SKM-1 (cell line): ENCODE results near the gene ELF4.

Experiments
- DNase-seq: peaks from one replicate; lab custom pipeline; 2025; ENCODE audit not compliant: unreplicated experiment; lab: John Stamatoyannopoulos, UW

The ELF4 gene

GRCh38 chrX:130085551-130086446, 24.5 kb downstream of the ELF4 start:
- DNase-seq: no peak

GRCh38 chrX:130084631-130085237, 25.6 kb downstream of the ELF4 start:
- DNase-seq: no peak

GRCh38 chrX:130083656-130084382, 26.5 kb downstream of the ELF4 start:
- DNase-seq: peak; percentile 15

DNA sequence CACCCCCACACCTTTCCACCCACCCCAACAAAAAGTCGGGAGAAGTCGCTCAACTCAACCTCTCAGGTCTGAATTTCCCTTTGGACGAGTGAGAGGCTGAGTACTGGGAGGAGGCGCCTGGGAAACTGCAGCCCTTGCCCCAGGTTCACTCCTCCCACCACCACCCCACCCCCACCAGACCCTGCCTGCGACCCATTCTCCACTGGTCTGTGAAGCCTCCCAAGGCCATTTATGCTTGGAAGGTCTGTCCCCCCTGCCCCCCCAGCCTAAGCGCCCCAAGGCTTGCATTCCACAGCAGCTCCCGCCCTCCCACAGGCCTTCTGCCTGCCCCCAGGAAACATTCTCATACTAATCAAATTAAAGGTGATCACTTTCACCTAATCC, 27.2 kb downstream of the ELF4 start:
- DNase-seq: no peak

GRCh38 chrX:130082244-130083106, 27.8 kb downstream of the ELF4 start:
- peak; percentile 57 for DNase-seq

DNA sequence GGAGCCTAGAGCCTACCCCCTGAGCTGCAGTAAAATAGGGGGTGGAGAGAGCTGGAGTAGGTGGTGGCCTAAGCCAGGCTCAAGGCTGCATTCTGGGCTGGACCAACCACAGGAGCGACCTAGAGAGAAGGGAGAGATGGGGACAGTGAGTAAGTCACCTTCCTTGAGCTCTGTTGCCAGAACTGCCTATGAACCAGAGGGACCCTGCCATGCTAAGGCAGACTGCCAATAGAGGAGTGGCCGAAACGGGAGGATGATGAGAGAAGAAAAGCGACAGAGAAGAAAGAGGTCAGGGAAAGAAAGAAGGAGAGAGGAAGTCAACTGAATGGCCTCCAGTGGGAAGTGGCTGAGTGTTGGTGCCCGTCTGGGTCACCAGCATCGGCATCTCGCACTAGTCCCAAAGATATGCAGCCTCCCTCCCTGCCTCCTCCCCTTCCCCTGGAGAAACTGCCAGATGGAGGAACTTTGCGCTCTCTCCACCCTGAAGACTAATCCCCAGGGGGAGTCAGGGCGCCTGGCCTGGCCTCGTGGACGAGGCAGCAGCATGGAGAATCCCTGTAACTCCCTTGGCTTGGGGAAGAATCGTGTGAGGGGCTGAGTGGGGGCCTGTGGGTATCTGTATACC, 28.8 kb downstream of the ELF4 start:
- no peak for DNase-seq

GRCh38 chrX:130080791-130081367, 29.4 kb downstream of the ELF4 start:
- DNase-seq: no peak

DNA sequence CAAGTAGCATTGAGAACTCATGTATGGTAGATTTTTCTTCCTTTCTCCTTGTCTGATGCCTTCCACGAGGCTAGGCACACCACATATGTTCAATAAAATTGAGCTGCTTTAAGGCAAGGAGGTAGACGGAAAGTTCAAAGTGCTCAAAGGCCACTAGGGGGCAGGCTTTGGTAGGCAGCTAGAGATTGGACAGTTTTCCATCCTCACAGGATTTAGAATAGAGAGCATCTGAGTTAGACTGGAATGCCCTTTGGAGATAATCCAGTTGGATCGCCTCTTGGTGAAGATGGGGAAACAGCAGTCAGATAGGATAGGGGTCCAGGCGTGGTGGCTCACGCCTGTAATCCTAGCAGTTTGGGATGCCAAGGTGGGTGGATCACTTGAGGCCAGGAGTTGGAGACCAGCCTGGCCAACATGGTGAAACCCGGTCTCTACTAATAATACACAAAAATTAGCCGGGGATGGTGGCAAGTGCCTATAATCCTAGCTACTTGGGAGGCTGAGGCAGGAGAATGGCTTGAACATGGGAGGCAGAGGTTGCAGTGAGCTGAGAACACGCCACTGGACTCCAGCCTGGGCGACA, 30.4 kb downstream of the ELF4 start:
- no peak for DNase-seq

DNA sequence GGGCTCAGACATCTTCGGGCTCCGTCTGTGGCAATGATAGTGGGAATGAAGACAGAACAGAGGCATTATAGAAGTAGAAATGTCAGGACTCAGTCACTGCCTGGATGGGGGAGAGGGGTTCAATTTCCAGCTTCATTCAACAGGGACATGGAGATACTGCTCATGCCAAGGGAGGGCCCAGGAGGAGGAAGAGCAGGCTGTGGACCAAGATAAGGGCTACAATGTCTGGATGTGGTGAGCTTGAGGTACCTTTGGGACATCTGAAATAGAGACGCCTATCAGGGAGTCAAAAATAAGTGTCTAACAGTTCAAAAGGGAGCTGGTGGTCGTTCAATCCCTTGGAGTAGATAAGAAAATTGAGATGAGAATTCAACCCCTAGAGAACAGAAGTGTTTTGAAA, 34.5 kb downstream of the ELF4 start:
- no peak for DNase-seq

DNA sequence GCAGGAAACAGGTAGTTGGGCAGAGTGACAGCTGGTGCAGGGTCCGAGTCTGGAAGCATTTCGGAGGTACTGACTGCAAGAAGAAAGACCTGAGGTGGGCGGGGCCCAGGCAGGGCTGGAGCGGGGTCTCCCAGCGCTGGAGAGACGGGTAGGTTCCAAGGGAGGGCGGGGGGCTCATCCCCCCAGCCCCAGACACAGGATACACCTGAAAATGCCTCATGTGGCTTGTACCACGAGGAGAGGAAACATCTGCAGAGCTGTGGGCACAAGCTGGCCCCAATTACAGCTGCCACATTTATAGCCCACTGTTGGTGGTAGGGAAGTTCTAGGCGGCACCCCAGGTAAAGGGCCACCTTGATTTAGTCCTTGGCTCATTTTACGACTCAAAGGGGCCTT, 38.0 kb downstream of the ELF4 start:
- DNase-seq: no peak

DNA sequence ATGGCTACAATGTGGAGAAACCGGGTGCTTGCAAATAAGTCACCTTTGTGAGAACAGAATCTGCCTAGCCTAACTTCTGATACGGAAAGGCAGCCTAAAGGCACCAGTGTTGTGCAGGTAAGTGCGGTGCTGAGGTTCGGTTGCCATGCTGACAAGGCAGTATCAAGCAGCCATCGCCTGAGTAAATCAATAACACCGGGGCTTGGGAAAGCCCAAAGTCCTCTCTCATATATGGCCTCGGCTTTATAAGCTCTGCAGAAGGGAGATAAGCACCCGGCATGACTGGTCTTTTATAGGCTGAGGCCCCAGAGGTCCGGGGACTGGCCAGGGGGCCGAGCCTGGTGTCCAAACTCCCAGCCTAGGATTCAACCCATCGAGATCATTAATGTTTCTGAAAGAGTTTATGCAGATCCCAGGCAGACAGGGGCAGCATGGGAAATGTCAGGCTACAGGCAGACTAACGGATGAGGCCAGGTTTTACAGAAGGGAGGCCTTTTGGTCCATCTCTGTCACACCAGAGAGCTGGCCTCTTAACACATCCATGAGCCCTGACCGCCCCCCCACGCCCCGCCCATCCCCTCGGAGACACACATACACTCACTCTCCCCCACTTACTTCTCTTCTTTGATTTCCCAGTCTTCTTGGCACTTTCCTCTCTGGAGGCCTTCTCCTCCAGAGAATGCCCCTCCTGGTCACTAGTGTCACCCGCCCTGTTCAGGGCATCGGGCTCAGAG, 38.5 kb downstream of the ELF4 start:
- DNase-seq: no peak

DNA sequence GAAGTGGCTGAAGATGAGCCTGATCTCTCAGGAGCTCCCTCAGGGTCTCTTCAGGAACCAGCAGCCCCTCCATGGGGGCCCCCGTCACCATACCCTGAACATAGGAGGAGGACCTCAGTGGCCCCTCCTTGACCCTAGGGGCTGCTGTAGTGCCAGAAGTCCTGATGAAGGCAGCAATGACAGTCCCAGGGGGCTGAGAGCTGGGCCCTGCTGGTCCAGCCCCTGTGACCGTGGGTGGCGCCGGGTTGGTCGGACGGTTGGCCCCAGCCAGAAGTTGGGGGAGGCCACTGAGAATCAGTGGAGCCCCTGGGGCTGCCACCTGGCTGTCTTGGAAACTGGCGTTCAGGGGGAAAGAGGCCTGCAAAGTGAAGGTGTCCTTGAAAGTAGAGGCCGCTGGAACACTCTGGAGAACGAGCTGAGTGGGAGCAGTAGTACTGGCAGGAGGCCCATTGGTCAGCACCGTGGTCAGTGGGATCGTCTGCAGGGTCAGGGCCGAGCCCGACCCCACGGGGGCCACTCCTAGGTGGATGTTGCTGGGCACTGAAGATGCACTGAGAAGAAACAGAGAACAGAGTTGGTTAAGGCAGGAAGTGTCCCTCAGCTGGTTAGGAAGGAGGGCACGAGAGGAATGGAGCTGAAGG, 43.2 kb downstream of the ELF4 start:
- no peak for DNase-seq

DNA sequence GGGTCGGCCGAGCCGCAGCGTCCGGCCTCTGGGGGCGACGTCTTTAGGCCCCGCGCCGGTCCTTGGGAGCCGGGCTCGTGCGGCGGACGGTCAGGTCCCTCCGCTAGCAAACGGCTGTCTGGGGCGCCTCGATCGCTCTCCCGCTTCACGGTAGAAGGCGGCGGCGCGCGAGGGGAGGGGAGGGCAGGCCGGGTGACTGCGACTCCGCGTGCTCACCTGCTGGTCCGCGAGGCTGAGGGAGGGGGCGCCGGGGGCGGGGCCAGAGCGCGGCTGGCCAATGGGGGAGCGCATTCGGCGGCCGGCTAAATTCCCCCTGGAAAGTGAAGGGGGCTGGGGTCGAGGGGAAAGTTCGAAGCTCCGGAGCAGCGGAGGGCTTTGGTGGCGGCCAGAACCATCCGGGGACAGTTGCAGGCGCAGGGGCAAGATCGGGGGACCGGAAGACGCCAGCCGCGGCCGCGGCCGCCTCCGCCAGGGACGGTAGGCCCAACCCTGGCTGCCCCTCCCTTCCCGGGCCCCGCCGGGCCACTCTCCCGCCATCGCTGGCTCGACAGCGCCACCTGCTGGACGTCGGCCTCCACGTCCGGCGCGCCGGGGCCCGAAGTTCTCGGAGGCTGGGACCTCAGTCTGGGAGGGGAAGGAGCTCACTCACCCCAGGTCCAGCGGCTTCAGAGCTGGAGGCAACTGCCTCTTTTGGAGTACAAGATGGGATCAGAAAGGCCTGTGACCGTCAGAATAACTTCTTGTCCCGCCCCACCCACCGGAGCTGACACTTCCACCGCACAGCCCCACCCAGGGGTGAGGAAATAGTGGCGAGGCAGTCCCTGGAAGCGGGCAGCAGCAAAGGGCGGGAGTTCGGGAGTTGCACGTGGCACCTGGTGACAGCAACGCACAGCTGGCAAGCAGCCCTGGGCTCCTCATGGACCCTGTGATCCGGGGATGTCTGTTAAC, 49.9 kb downstream of the ELF4 start:
- peak; percentile 38 for DNase-seq

DNA sequence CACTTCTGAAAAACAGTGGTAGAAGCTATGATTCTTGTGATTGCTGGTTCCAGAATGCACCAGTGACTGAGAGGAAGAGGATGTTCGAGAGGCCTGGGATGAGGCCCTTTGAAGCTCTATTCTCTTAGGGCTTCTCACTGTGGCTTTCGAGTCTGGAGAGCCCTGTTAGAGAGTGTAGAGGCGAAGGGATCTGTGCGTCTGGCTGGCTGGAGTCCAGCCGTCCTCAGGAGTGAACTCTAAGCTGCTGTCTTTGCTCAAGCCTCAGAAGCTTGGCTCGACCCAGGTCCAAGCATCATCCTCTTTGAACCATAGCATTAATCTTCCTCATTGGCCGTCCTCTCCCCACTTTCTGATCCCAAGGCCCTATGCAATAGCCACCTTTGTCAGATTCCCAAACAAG, 51.6 kb downstream of the ELF4 start:
- DNase-seq: no peak

DNA sequence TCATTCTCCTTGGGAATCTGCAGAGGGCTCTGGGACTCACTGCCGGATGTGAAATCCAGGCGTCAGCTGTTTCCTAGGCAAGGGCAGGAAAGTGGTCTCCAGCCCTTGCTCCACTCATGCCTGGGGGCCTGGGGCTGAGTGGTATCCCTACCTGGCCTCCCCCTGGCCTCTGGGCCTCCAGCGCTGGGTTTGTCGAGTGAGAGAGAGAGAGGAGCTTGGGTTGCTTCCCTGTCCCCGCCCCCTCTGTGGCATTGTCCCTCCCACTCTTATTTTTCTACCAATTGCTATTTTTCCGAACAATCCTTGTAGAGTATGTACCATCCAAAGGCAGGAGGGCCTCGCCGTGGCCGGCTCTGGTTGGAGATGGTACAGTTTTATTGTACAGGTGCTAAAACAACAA, 53.1 kb downstream of the ELF4 start:
- no peak for DNase-seq

GRCh38 chrX:130055899-130056298, 54.4 kb downstream of the ELF4 start:
- DNase-seq: no peak

GRCh38 chrX:130055103-130055502, 55.2 kb downstream of the ELF4 start:
- no peak for DNase-seq

DNA sequence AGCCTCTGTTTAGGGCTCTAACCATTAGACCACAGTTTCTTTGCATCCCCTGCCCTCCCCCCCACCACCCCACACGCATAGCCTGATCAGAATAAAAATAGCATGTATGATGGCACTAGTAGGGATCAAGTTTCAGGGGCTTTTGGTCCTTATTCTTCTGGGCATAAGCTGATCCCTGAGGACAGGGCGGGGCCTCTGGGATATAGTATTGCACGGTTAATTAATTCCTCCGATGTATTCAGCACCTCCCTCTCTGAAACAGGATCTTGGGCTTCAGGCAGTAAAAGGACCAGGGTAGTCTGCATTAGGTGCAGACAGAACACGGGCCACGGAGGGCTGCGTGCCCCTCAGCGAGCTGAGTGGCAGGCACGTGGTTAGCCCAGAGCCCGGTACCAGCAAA, 57.1 kb downstream of the ELF4 start:
- no peak for DNase-seq
